Lower leg skin (tissue), 4 donors: Measurements from ENCODE around the gene OR6T1. TPM values are rescaled to one million over a fixed set of nuclear protein-coding genes. Genes with fewer than 3 reads are reported as not detected.

Experiments
- DNase-seq, 2 donors: peaks; one replicate each; pipeline ENCODE4 v3.0.0-alpha.2; 2019; ENCODE audit warnings: low spot score in 2 of 2
- H3K4me3 ChIP-seq: fragments of 200-600 bp; sonication (generic); 2 replicates; pipeline ENCODE4 v1.5.1; 2017; ENCODE audit warnings: mild to moderate bottlenecking, low read depth; ENCODE audit not compliant: poor library complexity, severe bottlenecking
- POLR2A ChIP-seq, 2 donors: fragments of 450-650 bp; IDR thresholded peaks; one replicate each; pipeline ENCODE4 v1.6.1; 2016 to 2017; ENCODE audit warnings: antibody characterized with exemption in 2 of 2, mild to moderate bottlenecking in 1 of 2, moderate library complexity in 1 of 2
- WGBS, 2 donors: methylation state at CpG; one replicate each; pipeline ENCODE4 v1.1.5; 2018; 5-methylcytosine and 5-hydroxymethylcytosine counted together
- intact Hi-C: fragments of 100-400 bp; cut with DNase I; formaldehyde crosslinking; loops from one replicate; pipeline ENCODE4 v1.15.0; 2023; ENCODE audit warnings: low total_unique reads
- total RNA-seq, 4 donors: library from RNA; depleted of rRNA; stranded (reverse); fragments of >200 nt; gene quantifications; one replicate each; pipeline ENCODE4 v1.1.0, GENCODE V29; 2016
- TF ChIP-seq, protein P1 (sequence below), 3 donors: fragments of 450-650 bp; IDR thresholded peaks; one replicate each; pipeline ENCODE4 v1.5.1; 2016; ENCODE audit warnings: antibody characterized with exemption in 3 of 3, mild to moderate bottlenecking in 3 of 3, moderate library complexity in 2 of 3

The OR6T1 gene
- total RNA-seq, 4 donors from 2014 or later, result not detected

DNA sequence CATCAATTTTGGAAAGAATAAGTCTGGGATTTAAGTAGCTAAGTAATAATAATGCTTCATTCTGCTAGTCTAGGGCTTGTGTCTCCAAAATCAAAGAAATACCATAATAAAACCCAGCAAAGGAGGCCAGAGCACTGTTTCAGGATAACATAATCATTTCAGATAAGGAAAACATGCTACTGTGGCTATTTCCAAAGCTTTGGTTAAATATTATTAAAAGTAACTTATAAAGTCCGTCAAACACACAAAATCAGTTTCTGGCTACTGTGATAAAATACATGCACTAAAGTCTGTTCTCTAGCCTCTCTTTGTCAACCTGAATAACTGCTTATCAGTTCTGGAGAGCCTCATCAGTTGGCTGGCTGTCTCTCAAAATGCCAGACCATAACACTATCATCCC lies 1.5 kb upstream of the OR6T1 start:
- TF ChIP-seq, protein P1, sequence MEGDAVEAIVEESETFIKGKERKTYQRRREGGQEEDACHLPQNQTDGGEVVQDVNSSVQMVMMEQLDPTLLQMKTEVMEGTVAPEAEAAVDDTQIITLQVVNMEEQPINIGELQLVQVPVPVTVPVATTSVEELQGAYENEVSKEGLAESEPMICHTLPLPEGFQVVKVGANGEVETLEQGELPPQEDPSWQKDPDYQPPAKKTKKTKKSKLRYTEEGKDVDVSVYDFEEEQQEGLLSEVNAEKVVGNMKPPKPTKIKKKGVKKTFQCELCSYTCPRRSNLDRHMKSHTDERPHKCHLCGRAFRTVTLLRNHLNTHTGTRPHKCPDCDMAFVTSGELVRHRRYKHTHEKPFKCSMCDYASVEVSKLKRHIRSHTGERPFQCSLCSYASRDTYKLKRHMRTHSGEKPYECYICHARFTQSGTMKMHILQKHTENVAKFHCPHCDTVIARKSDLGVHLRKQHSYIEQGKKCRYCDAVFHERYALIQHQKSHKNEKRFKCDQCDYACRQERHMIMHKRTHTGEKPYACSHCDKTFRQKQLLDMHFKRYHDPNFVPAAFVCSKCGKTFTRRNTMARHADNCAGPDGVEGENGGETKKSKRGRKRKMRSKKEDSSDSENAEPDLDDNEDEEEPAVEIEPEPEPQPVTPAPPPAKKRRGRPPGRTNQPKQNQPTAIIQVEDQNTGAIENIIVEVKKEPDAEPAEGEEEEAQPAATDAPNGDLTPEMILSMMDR (IDR thresholded peaks at IDR 0.05), result no peak
- TF ChIP-seq POLR2A (IDR thresholded peaks at IDR 0.05), result no peak
- DNase-seq, result no peak
- intact Hi-C loops, result no loop called here
- WGBS, 2 donors, result 80 to 85% methylated on average over 1 of the region's 1 CpG
- H3K4me3 ChIP-seq, result no peak overlapping the region

- intact Hi-C loops, result no loop called here
- 83 to 88% methylated on average over 4 of the region's 4 CpGs for WGBS, 2 donors
- no peak for DNase-seq
- no peak for TF ChIP-seq POLR2A (IDR thresholded peaks at IDR 0.05)
- TF ChIP-seq, protein P1 (IDR thresholded peaks at IDR 0.05), result no peak
- no peak overlapping the region for H3K4me3 ChIP-seq
Measured at GRCh38 chr11:123942413-123942812, 1.2 kb downstream of the OR6T1 start.

GRCh38 chr11:123939317-123939716 lies 4.3 kb downstream of the OR6T1 start, which contains the start of gene OR4D5:
Gene OR4D5 (plus strand): TSS chr11:123939617. CDS start chr11:123939617, 0 bp downstream.
- no peak for TF ChIP-seq POLR2A (IDR thresholded peaks at IDR 0.05)
- TF ChIP-seq, protein P1 (IDR thresholded peaks at IDR 0.05), result no peak
- no peak for DNase-seq

DNA sequence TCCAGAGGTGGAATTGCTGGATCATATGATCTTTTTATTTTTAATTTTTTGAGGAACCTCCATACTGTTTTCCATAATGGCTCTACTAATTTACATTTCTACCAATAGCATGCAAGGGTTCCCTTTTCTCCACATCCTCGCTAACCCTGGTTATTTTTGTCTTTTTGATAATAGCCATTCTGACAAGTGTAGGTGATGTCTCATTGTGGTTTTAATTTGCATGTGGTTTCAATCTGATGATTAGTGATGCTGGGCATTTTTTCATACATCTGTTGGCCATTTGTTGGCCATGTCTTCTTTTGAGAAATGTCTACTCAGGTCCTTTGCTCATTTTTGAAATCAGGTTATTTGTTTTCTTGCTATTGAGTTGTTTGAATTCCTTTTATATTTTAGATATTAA lies 19.6 kb downstream of the OR6T1 start:
- TF ChIP-seq POLR2A (IDR thresholded peaks at IDR 0.05), result no peak
- TF ChIP-seq, protein P1 (IDR thresholded peaks at IDR 0.05), result no peak
- no peak for DNase-seq
- H3K4me3 ChIP-seq, result no peak overlapping the region
- 59 to 60% methylated on average over 1 of the region's 1 CpG for WGBS, 2 donors
- intact Hi-C loops, result no loop called here

More at GRCh38 chr11:123939317-123939716, 4.3 kb downstream of the OR6T1 start, which contains the start of gene OR4D5:
- H3K4me3 ChIP-seq, result no peak within 1 kb of the TSS
- intact Hi-C loops, result no loop called here
- WGBS, 2 donors, result 41 to 50% methylated on average over 1 of the region's 1 CpG

DNA sequence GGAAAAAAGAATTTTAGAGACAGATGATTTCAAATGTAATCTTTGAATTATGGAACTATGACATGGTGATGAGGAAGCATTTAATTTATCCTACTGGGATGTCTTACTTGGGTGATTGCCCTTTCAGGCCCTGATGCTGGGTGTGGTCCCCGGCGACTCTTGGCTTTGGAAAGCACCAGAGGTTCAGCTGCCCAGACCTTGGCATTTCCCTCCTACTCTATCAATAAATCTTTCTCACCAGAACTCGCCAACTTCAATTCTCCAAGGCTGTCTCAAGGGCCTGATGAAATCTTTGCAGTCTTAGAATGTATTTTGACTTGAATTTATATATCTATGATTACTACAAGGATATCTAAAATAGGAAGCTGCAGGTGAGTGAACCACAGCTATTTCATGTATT lies 22.7 kb downstream of the OR6T1 start:
- TF ChIP-seq POLR2A (IDR thresholded peaks at IDR 0.05), result no peak
- TF ChIP-seq, protein P1 (IDR thresholded peaks at IDR 0.05), result no peak
- intact Hi-C loops, result no loop called here
- WGBS, 2 donors, result 30% methylated on average over 3 of the region's 3 CpGs

GRCh38 chr11:123905826-123906225 lies 37.8 kb downstream of the OR6T1 start:
- TF ChIP-seq POLR2A (IDR thresholded peaks at IDR 0.05), result no peak
- TF ChIP-seq, protein P1 (IDR thresholded peaks at IDR 0.05), result no peak
- intact Hi-C loops, result no loop called here
- 49% methylated on average over 3 of the region's 3 CpGs for WGBS, 2 donors

More for the DNA sequence above, 22.7 kb downstream of the OR6T1 start:
- no peak overlapping the region for H3K4me3 ChIP-seq
- no peak for DNase-seq

More at GRCh38 chr11:123905826-123906225, 37.8 kb downstream of the OR6T1 start:
- no peak for DNase-seq
- H3K4me3 ChIP-seq, result no peak overlapping the region
